Nephron progenitor cell (in vitro differentiated cells): ENCODE measurements around the gene TMPRSS2.

ENCODE experiments used
- DNase-seq: peaks from one replicate; pipeline ENCODE4 v3.0.0; 2021
- H3K27ac Mint-ChIP-seq: 2 replicates; pipeline ENCODE4 v1.8.0; 2021; ENCODE audit warnings: mild to moderate bottlenecking, moderate library complexity, mixed read lengths
- H3K27me3 Mint-ChIP-seq: 2 replicates; pipeline ENCODE4 v1.8.0; 2021; ENCODE audit warnings: mild to moderate bottlenecking, low read depth, mixed read lengths; ENCODE audit not compliant: poor library complexity
- H3K36me3 Mint-ChIP-seq: 2 replicates; pipeline ENCODE4 v1.8.0; 2021; ENCODE audit warnings: low read depth, mixed read lengths
- H3K4me1 Mint-ChIP-seq: 2 replicates; pipeline ENCODE4 v1.8.0; 2021; ENCODE audit warnings: mixed read lengths
- H3K4me3 Mint-ChIP-seq: 2 replicates; pipeline ENCODE4 v1.8.0; 2021; ENCODE audit warnings: mild to moderate bottlenecking, moderate library complexity, mixed read lengths
- H3K9me3 Mint-ChIP-seq: 2 replicates; pipeline ENCODE4 v1.8.0; 2021; ENCODE audit warnings: mild to moderate bottlenecking, moderate library complexity, mixed read lengths
- TF ChIP-seq, protein P1 (sequence below): fragments of 200-600 bp; sonication (generic); IDR thresholded peaks from 2 replicates; pipeline ENCODE4 v1.5.0; 2021; ENCODE audit warnings: antibody characterized with exemption

TMPRSS2 gene

DNA sequence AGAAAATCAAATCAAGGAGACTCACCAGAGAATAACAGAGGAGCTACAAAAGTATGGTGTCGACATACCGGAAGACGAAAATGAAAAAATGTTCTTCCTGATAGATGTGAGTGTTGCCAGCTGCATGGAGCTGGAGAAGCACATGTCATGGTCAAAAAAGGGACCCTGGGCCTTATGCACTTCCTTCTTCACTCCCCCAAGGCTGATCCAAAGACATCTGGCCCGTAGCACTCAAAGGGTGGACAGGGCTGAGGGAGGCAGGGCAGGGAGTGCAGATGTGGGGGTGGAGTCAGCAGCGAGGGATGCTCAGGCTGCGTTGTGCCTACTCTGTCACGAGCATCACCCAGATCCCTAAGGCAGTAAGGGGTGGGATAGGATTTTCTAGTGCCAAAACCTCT, 62.5 kb downstream of the TMPRSS2 start:
- TF ChIP-seq, protein P1, sequence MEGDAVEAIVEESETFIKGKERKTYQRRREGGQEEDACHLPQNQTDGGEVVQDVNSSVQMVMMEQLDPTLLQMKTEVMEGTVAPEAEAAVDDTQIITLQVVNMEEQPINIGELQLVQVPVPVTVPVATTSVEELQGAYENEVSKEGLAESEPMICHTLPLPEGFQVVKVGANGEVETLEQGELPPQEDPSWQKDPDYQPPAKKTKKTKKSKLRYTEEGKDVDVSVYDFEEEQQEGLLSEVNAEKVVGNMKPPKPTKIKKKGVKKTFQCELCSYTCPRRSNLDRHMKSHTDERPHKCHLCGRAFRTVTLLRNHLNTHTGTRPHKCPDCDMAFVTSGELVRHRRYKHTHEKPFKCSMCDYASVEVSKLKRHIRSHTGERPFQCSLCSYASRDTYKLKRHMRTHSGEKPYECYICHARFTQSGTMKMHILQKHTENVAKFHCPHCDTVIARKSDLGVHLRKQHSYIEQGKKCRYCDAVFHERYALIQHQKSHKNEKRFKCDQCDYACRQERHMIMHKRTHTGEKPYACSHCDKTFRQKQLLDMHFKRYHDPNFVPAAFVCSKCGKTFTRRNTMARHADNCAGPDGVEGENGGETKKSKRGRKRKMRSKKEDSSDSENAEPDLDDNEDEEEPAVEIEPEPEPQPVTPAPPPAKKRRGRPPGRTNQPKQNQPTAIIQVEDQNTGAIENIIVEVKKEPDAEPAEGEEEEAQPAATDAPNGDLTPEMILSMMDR, result no peak
- peaks cover 7% of the 10 kb centered on the region for H3K27me3 Mint-ChIP-seq
- no peak for DNase-seq
- no peaks in the 10 kb centered on the region for H3K36me3 Mint-ChIP-seq
- peaks cover 7% of the 10 kb centered on the region for H3K9me3 Mint-ChIP-seq
- H3K4me1 Mint-ChIP-seq, result peaks cover 6% of the 10 kb centered on the region
- no peak overlapping the region for H3K27ac Mint-ChIP-seq
- H3K4me3 Mint-ChIP-seq, result no peak overlapping the region

DNA sequence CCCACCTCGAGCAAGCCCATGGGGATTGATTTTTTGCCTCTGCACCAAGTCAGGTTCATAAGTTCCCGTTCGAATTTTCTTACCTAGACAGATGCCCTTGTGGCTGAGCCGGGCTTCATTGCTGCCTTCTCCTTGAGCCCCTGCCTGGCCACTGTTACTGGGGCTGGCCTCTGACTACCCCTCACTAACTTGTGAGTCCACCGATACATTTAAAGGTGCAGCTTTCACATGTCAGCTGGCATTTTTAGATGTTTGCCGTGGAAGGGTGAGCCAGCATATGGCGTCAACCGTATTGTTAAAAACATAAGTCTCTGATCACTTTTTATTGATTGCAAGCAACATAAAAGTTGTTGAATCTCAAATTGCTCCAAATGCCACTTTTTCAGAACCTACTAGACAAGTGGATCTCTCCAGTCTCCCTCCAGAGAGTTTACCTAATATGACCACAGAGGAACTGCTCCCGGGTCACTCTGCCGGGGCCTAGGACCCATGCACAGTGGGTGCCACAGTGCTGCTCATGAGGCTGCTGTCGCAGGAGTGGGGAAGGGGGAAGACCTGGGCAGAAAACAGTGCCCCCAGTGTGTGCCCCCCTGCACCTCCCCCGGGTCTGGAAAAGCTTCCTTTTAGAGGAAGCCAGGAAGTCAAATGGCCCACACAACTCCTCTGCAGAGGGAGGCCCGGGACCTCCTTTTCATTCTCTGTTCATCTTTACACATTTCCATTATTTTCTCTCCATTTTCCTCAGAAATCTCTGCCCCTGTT, 63.1 kb downstream of the TMPRSS2 start:
- no peak overlapping the region for H3K4me3 Mint-ChIP-seq
- H3K27ac Mint-ChIP-seq, result no peak overlapping the region
- TF ChIP-seq, protein P1, result no peak
- H3K36me3 Mint-ChIP-seq, result no peaks in the 10 kb centered on the region
- H3K4me1 Mint-ChIP-seq, result peaks cover 6% of the 10 kb centered on the region
- H3K9me3 Mint-ChIP-seq, result peaks cover 7% of the 10 kb centered on the region
- peaks cover 7% of the 10 kb centered on the region for H3K27me3 Mint-ChIP-seq
- DNase-seq, result no peak

DNA sequence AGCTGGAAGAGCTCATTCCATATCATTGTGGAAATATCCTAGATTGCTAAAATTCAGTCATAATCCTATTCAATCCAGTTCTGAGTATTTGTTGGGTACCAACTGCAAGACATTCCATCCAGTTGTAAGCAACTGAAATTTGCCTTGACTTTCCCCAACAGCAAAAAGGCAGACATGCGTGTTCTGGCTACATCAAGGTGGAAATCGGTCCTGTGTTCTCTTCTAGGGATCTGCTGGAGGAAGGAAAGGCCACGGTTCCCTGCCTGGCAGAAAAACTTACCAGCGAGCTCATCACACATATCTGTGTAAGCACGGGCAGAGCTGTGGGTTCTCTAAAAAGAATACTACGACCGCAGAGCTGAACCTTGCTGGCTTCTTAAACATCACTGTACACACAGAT, 64.4 kb downstream of the TMPRSS2 start:
- DNase-seq, result no peak
- Mint-ChIP-seq H3K27me3 (peaks cover 7% of the 10 kb centered on the region), H3K36me3 (no peaks in the 10 kb centered on the region)

DNA sequence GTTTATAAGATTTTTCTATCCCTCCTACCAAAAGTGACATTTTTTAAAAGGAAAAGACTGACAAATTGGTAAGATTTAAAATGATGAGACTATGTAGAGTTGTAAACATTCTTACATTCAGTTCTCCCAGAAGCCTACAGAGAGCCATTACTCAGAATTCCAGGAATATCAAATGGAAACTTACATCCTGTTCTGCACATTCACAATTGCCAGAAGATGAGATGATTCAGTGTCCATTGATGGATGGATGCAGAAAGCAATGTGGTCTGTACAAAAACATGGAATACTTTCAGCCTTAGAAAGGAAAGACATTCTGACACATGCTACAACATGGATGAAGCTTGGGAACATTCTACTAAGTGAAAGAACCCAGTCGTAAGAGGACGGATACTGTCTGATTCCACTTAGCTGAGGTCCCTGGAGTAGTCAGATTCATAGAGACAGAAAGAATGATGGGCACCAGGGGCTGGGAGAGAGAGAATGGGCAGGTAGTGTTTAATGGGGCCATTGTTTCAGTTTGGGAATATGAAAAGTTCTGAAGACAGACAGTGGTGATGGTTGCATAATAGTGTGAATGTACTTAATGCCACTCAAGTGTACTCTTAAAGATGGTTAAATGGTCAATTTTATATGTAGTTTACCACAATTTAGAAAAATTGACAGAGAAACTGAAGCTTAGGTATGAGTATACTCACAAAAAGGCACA, 65.3 kb downstream of the TMPRSS2 start:
- no peak for DNase-seq
- Mint-ChIP-seq H3K4me3 (no peak overlapping the region), H3K27ac (no peak overlapping the region), H3K36me3 (no peaks in the 10 kb centered on the region), H3K4me1 (peaks cover 6% of the 10 kb centered on the region), H3K9me3 (peaks cover 4% of the 10 kb centered on the region), H3K27me3 (peaks cover 7% of the 10 kb centered on the region)
- TF ChIP-seq, protein P1, result no peak

More for the DNA sequence above, 64.4 kb downstream of the TMPRSS2 start:
- no peak overlapping the region for H3K4me3 Mint-ChIP-seq
- TF ChIP-seq, protein P1, result no peak
- H3K27ac Mint-ChIP-seq, result no peak overlapping the region
- H3K4me1 Mint-ChIP-seq, result peaks cover 6% of the 10 kb centered on the region
- H3K9me3 Mint-ChIP-seq, result peaks cover 7% of the 10 kb centered on the region

DNA sequence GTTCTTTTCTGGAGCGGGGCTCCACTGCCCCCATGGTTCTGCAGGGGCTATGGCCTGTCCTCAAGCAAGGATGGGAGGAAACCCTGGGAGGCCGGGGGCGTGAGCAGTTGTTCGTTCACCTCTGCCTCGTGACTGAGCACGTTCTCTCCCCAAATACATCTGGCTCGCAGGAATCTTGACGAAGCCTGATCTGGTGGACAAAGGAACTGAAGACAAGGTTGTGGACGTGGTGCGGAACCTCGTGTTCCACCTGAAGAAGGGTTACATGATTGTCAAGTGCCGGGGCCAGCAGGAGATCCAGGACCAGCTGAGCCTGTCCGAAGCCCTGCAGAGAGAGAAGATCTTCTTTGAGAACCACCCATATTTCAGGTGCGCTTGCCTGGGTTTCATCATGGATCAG, 66.4 kb downstream of the TMPRSS2 start:
- H3K4me3 Mint-ChIP-seq, result no peak overlapping the region
- no peak for DNase-seq
- no peak overlapping the region for H3K27ac Mint-ChIP-seq
- H3K4me1 Mint-ChIP-seq, result peaks cover 6% of the 10 kb centered on the region
- no peaks in the 10 kb centered on the region for H3K9me3 Mint-ChIP-seq
- TF ChIP-seq, protein P1, result no peak
- peaks cover 7% of the 10 kb centered on the region for H3K27me3 Mint-ChIP-seq
- no peaks in the 10 kb centered on the region for H3K36me3 Mint-ChIP-seq
